Ascending aorta (tissue), 2 donors: ENCODE results near the gene SLC30A2. TPM values are rescaled to one million over a fixed set of nuclear protein-coding genes. Genes with fewer than 3 reads are reported as not detected.

Experiments used
- DNase-seq, 2 donors: peaks; one replicate each; pipeline ENCODE4 v3.0.0-alpha.2; 2019; ENCODE audit warnings: low spot score in 2 of 2
- H3K27ac ChIP-seq, 2 donors: fragments of 200-600 bp; sonication (generic); one replicate each; pipeline ENCODE4 v1.5.1; 2016 to 2017; ENCODE audit warnings: mild to moderate bottlenecking in 1 of 2
- H3K27me3 ChIP-seq: fragments of 200-600 bp; sonication (generic); one replicate; pipeline ENCODE4 v1.5.1; 2017
- H3K36me3 ChIP-seq, 2 donors: fragments of 200-600 bp; sonication (generic); one replicate each; pipeline ENCODE4 v1.5.1; 2016
- H3K4me1 ChIP-seq, 2 donors: fragments of 200-600 bp; sonication (generic); one replicate each; pipeline ENCODE4 v1.5.1; 2016 to 2017; ENCODE audit warnings: mild to moderate bottlenecking in 1 of 2
- H3K4me3 ChIP-seq, 2 donors: fragments of 200-600 bp; sonication (generic); one replicate each; pipeline ENCODE4 v1.5.1; 2016 to 2017; ENCODE audit warnings: mild to moderate bottlenecking in 1 of 2
- H3K9me3 ChIP-seq, 2 donors: fragments of 200-600 bp; sonication (generic); one replicate each; pipeline ENCODE4 v1.5.1; 2016
- intact Hi-C: fragments of 100-400 bp; cut with DNase I; formaldehyde crosslinking; loops from one replicate; pipeline ENCODE4 v1.15.1; 2023
- total RNA-seq: library from RNA; depleted of rRNA; stranded (reverse); fragments of >200 nt; gene quantifications from one replicate; pipeline ENCODE4 v1.1.0, GENCODE V29; 2016
- TF ChIP-seq, protein P1 (sequence below), 3 experiments: fragments of 200-600 bp in 2 of 3; fragments of 450-650 bp in 1 of 3; sonication (generic) in 2 of 3; IDR thresholded peaks; one replicate each; pipeline ENCODE4 v1.5.1; 2016 to 2019; ENCODE audit warnings: antibody characterized with exemption in 3 of 3, mild to moderate bottlenecking in 1 of 3, moderate library complexity in 1 of 3

Gene SLC30A2
- total RNA-seq, 1 donor from 2014 or later: not detected

DNA sequence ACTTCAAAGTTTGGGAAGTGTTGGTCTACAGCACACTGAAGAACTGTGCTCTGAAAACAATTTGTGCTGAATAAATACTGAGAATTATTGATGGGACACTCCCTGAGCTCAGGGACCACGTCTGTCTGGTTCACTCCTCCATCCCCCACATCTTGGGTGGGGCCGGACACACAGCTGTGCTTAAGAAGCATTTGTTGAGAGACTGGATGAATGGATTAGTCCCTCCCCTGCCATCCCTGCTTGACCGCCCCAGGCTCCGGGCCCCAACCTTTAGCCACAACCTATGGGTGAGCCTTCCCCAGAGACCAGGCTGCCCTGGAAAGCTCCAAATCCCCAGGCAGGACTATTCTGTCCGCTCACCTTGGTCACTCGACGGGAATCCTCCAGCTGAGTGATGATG is 14.0 kb upstream of the SLC30A2 start:
- no peak for DNase-seq
- Histone ChIP-seq H3K4me3 (no peak overlapping the region), H3K9me3 (no peaks in the 10 kb centered on the region), H3K27ac (no peak overlapping the region), H3K27me3 (no peaks in the 10 kb centered on the region), H3K36me3 (no peaks in the 10 kb centered on the region), H3K4me1 (no peaks in the 10 kb centered on the region)
- intact Hi-C loops: no loop called here
- TF ChIP-seq, protein P1, sequence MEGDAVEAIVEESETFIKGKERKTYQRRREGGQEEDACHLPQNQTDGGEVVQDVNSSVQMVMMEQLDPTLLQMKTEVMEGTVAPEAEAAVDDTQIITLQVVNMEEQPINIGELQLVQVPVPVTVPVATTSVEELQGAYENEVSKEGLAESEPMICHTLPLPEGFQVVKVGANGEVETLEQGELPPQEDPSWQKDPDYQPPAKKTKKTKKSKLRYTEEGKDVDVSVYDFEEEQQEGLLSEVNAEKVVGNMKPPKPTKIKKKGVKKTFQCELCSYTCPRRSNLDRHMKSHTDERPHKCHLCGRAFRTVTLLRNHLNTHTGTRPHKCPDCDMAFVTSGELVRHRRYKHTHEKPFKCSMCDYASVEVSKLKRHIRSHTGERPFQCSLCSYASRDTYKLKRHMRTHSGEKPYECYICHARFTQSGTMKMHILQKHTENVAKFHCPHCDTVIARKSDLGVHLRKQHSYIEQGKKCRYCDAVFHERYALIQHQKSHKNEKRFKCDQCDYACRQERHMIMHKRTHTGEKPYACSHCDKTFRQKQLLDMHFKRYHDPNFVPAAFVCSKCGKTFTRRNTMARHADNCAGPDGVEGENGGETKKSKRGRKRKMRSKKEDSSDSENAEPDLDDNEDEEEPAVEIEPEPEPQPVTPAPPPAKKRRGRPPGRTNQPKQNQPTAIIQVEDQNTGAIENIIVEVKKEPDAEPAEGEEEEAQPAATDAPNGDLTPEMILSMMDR (IDR thresholded peaks at IDR 0.05): no peak

- H3K27me3 ChIP-seq: no peaks in the 10 kb centered on the region
- H3K27ac ChIP-seq: no peak overlapping the region
- H3K4me3 ChIP-seq: no peak overlapping the region
- intact Hi-C loops: no loop called here
- H3K4me1 ChIP-seq: no peaks in the 10 kb centered on the region
- H3K36me3 ChIP-seq: no peaks in the 10 kb centered on the region
- DNase-seq: no peak
- H3K9me3 ChIP-seq: no peaks in the 10 kb centered on the region
- TF ChIP-seq, protein P1 (IDR thresholded peaks at IDR 0.05): no peak
Measured at GRCh38 chr1:26058052-26058595, 12.2 kb upstream of the SLC30A2 start.

GRCh38 chr1:26057189-26057588 is 11.3 kb upstream of the SLC30A2 start:
- intact Hi-C loops: no loop called here
- Histone ChIP-seq H3K36me3 (no peaks in the 10 kb centered on the region), H3K27me3 (no peaks in the 10 kb centered on the region), H3K27ac (no peak overlapping the region), H3K4me3 (no peak overlapping the region), H3K9me3 (no peaks in the 10 kb centered on the region), H3K4me1 (no peaks in the 10 kb centered on the region)
- no peak for DNase-seq
- TF ChIP-seq, protein P1 (IDR thresholded peaks at IDR 0.05): no peak

GRCh38 chr1:26055041-26055440 is 9.1 kb upstream of the SLC30A2 start:
- Histone ChIP-seq H3K27ac (no peak overlapping the region), H3K27me3 (no peaks in the 10 kb centered on the region), H3K4me1 (no peaks in the 10 kb centered on the region), H3K9me3 (no peaks in the 10 kb centered on the region), H3K4me3 (no peak overlapping the region), H3K36me3 (no peaks in the 10 kb centered on the region)
- intact Hi-C loops: no loop called here
- DNase-seq: no peak
- TF ChIP-seq, protein P1 (IDR thresholded peaks at IDR 0.05): no peak

GRCh38 chr1:26053718-26054560 is 8.0 kb upstream of the SLC30A2 start:
- Histone ChIP-seq H3K27ac (no peak overlapping the region), H3K4me3 (no peak overlapping the region), H3K4me1 (no peaks in the 10 kb centered on the region), H3K36me3 (no peaks in the 10 kb centered on the region), H3K9me3 (no peaks in the 10 kb centered on the region), H3K27me3 (no peaks in the 10 kb centered on the region)
- TF ChIP-seq, protein P1 (IDR thresholded peaks at IDR 0.05): no peak
- DNase-seq: no peak
- intact Hi-C loops: no loop called here
